Activated naive CD8-positive, alpha-beta T cell (primary cell): Measurements from ENCODE around the gene RPS6KA2.

Experiments used
- H3K27ac Mint-ChIP-seq: one replicate; pipeline ENCODE4 v1.8.0; 2021; ENCODE audit warnings: mixed read lengths
- H3K27me3 Mint-ChIP-seq: one replicate; pipeline ENCODE4 v1.8.0; 2021; ENCODE audit warnings: mixed read lengths
- H3K36me3 Mint-ChIP-seq: one replicate; pipeline ENCODE4 v1.8.0; 2021; ENCODE audit warnings: mixed read lengths
- H3K4me1 Mint-ChIP-seq: one replicate; pipeline ENCODE4 v1.8.0; 2021; ENCODE audit warnings: low read depth, mixed read lengths
- H3K4me3 Mint-ChIP-seq: one replicate; pipeline ENCODE4 v1.8.0; 2021; ENCODE audit warnings: mild to moderate bottlenecking, mixed read lengths
- H3K9me3 Mint-ChIP-seq: one replicate; pipeline ENCODE4 v1.8.0; 2021; ENCODE audit warnings: low read depth, mixed read lengths

The RPS6KA2 gene

GRCh38 chr6:166559662-166560061 is 67.4 kb downstream of the RPS6KA2 start:
- H3K27me3 Mint-ChIP-seq: peaks cover 4% of the 10 kb centered on the region
- H3K9me3 Mint-ChIP-seq: peaks cover 5% of the 10 kb centered on the region
- H3K27ac Mint-ChIP-seq: no peak overlapping the region
- peaks cover 8% of the 10 kb centered on the region for H3K4me1 Mint-ChIP-seq
- no peak overlapping the region for H3K4me3 Mint-ChIP-seq
- peaks cover 10% of the 10 kb centered on the region for H3K36me3 Mint-ChIP-seq

- Mint-ChIP-seq H3K36me3 (peaks cover 10% of the 10 kb centered on the region), H3K4me3 (no peak overlapping the region), H3K4me1 (peaks cover 8% of the 10 kb centered on the region), H3K9me3 (peaks cover 5% of the 10 kb centered on the region), H3K27ac (no peak overlapping the region), H3K27me3 (peaks cover 4% of the 10 kb centered on the region)
Observed at GRCh38 chr6:166559211-166559610, 67.8 kb downstream of the RPS6KA2 start.

GRCh38 chr6:166558156-166559005 is 68.7 kb downstream of the RPS6KA2 start:
- no peak overlapping the region for H3K4me3 Mint-ChIP-seq
- peaks cover 4% of the 10 kb centered on the region for H3K27me3 Mint-ChIP-seq
- no peak overlapping the region for H3K27ac Mint-ChIP-seq
- peaks cover 10% of the 10 kb centered on the region for H3K36me3 Mint-ChIP-seq
- H3K9me3 Mint-ChIP-seq: peaks cover 5% of the 10 kb centered on the region
- H3K4me1 Mint-ChIP-seq: peaks cover 8% of the 10 kb centered on the region

GRCh38 chr6:166556863-166557322 is 70.2 kb downstream of the RPS6KA2 start:
- peaks cover 8% of the 10 kb centered on the region for H3K4me1 Mint-ChIP-seq
- H3K27ac Mint-ChIP-seq: no peak overlapping the region
- peaks cover 10% of the 10 kb centered on the region for H3K36me3 Mint-ChIP-seq
- H3K27me3 Mint-ChIP-seq: peaks cover 4% of the 10 kb centered on the region
- H3K4me3 Mint-ChIP-seq: peak overlapping the region; percentile 27
- H3K9me3 Mint-ChIP-seq: peaks cover 5% of the 10 kb centered on the region

GRCh38 chr6:166556336-166556735 is 70.7 kb downstream of the RPS6KA2 start:
- H3K4me3 Mint-ChIP-seq: no peak overlapping the region
- peaks cover 5% of the 10 kb centered on the region for H3K9me3 Mint-ChIP-seq
- peaks cover 8% of the 10 kb centered on the region for H3K36me3 Mint-ChIP-seq
- peaks cover 4% of the 10 kb centered on the region for H3K27me3 Mint-ChIP-seq
- H3K27ac Mint-ChIP-seq: no peak overlapping the region
- peaks cover 8% of the 10 kb centered on the region for H3K4me1 Mint-ChIP-seq

- Mint-ChIP-seq H3K36me3 (peaks cover 9% of the 10 kb centered on the region), H3K9me3 (peaks cover 5% of the 10 kb centered on the region), H3K4me1 (peaks cover 8% of the 10 kb centered on the region), H3K4me3 (no peak overlapping the region), H3K27me3 (peaks cover 4% of the 10 kb centered on the region), H3K27ac (no peak overlapping the region)
Observed at GRCh38 chr6:166555086-166555485, 72.0 kb downstream of the RPS6KA2 start.

- no peak overlapping the region for H3K27ac Mint-ChIP-seq
- H3K27me3 Mint-ChIP-seq: peaks cover 4% of the 10 kb centered on the region
- H3K36me3 Mint-ChIP-seq: peaks cover 8% of the 10 kb centered on the region
- H3K4me3 Mint-ChIP-seq: no peak overlapping the region
- peaks cover 8% of the 10 kb centered on the region for H3K4me1 Mint-ChIP-seq
- H3K9me3 Mint-ChIP-seq: peaks cover 5% of the 10 kb centered on the region
Observed at GRCh38 chr6:166554316-166554715, 72.7 kb downstream of the RPS6KA2 start.

GRCh38 chr6:166553563-166554271 is 73.3 kb downstream of the RPS6KA2 start:
- Mint-ChIP-seq H3K27me3 (peaks cover 4% of the 10 kb centered on the region), H3K4me3 (no peak overlapping the region), H3K9me3 (no peaks in the 10 kb centered on the region), H3K27ac (no peak overlapping the region), H3K36me3 (peaks cover 4% of the 10 kb centered on the region), H3K4me1 (peaks cover 8% of the 10 kb centered on the region)

GRCh38 chr6:166552600-166552999 is 74.5 kb downstream of the RPS6KA2 start:
- peaks cover 8% of the 10 kb centered on the region for H3K4me1 Mint-ChIP-seq
- peaks cover 4% of the 10 kb centered on the region for H3K36me3 Mint-ChIP-seq
- H3K4me3 Mint-ChIP-seq: no peak overlapping the region
- no peaks in the 10 kb centered on the region for H3K9me3 Mint-ChIP-seq
- H3K27ac Mint-ChIP-seq: no peak overlapping the region
- peaks cover 4% of the 10 kb centered on the region for H3K27me3 Mint-ChIP-seq

- peaks cover 4% of the 10 kb centered on the region for H3K27me3 Mint-ChIP-seq
- peaks cover 4% of the 10 kb centered on the region for H3K4me1 Mint-ChIP-seq
- peaks cover 4% of the 10 kb centered on the region for H3K36me3 Mint-ChIP-seq
- H3K4me3 Mint-ChIP-seq: no peak overlapping the region
- H3K27ac Mint-ChIP-seq: no peak overlapping the region
- no peaks in the 10 kb centered on the region for H3K9me3 Mint-ChIP-seq
Observed at GRCh38 chr6:166551754-166552495, 75.1 kb downstream of the RPS6KA2 start.

- Mint-ChIP-seq H3K4me3 (no peak overlapping the region), H3K27ac (no peak overlapping the region), H3K36me3 (peaks cover 4% of the 10 kb centered on the region), H3K9me3 (no peaks in the 10 kb centered on the region), H3K27me3 (no peaks in the 10 kb centered on the region), H3K4me1 (peaks cover 2% of the 10 kb centered on the region)
Observed at GRCh38 chr6:166546653-166547052, 80.4 kb downstream of the RPS6KA2 start.

- no peak overlapping the region for H3K4me3 Mint-ChIP-seq
- H3K4me1 Mint-ChIP-seq: peaks cover 12% of the 10 kb centered on the region
- no peaks in the 10 kb centered on the region for H3K9me3 Mint-ChIP-seq
- H3K36me3 Mint-ChIP-seq: no peaks in the 10 kb centered on the region
- no peaks in the 10 kb centered on the region for H3K27me3 Mint-ChIP-seq
- no peak overlapping the region for H3K27ac Mint-ChIP-seq
Observed at GRCh38 chr6:166545156-166546034, 81.7 kb downstream of the RPS6KA2 start.

- no peak overlapping the region for H3K4me3 Mint-ChIP-seq
- H3K27me3 Mint-ChIP-seq: no peaks in the 10 kb centered on the region
- no peak overlapping the region for H3K27ac Mint-ChIP-seq
- no peaks in the 10 kb centered on the region for H3K9me3 Mint-ChIP-seq
- H3K4me1 Mint-ChIP-seq: peaks cover 15% of the 10 kb centered on the region
- no peaks in the 10 kb centered on the region for H3K36me3 Mint-ChIP-seq
Observed at GRCh38 chr6:166544296-166544605, 82.8 kb downstream of the RPS6KA2 start.

- no peak overlapping the region for H3K4me3 Mint-ChIP-seq
- no peaks in the 10 kb centered on the region for H3K36me3 Mint-ChIP-seq
- peaks cover 17% of the 10 kb centered on the region for H3K4me1 Mint-ChIP-seq
- H3K27me3 Mint-ChIP-seq: no peaks in the 10 kb centered on the region
- H3K9me3 Mint-ChIP-seq: no peaks in the 10 kb centered on the region
- no peak overlapping the region for H3K27ac Mint-ChIP-seq
Observed at GRCh38 chr6:166543603-166544295, 83.3 kb downstream of the RPS6KA2 start.
